Measurements from ENCODE around the gene ADGRG3.

The ADGRG3 gene

DNA sequence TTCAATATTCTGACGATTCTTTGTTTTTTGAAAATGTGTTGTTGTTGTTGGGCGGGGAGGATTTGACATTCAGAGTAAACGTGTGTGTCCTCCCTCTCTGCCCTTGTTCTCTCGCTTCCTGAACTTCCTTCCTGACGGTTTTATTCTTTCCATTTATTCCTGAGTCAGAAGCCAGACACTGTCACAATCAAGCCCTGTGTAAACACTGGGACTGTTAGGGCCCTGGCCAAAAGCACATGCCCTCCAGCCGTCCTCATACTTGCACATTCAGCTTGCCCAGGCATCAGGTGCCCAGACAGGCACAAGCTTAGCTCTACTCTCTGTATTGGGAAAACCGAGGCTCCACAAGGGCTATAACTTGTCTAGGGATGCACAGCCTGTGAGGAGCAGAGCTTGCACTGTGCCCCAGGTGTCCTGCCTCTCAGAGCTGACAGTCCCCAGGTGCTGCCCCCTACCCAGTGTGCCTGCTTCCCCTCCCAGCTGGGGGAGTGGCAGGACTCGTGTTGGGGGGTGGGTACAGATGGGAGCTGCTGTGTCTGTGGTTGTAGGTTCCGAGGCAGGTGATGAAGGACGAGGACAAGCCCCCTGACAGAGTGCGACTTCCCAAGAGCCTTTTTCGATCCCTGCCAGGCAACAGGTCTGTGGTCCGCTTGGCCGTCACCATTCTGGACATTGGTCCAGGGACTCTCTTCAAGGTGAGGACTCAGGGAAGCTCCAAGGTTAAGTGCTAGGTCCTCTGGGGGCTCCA is 9.7 kb downstream of the ADGRG3 start:
- Histone ChIP-seq H3K27ac (ENCODE audit: low read depth, low read length) (no peak overlapping the region), H3K36me3 (ENCODE audit: control insufficient read depth, insufficient read depth, low read length) (no peaks in the 10 kb centered on the region)

GRCh38 chr16:57679016-57679415 is 10.9 kb downstream of the ADGRG3 start:
- Histone ChIP-seq H3K27ac (ENCODE audit: low read depth, low read length) (no peak overlapping the region), H3K27me3 (ENCODE audit: control insufficient read depth, insufficient read depth, low read length) (no peaks in the 10 kb centered on the region), H3K36me3 (ENCODE audit: control insufficient read depth, insufficient read depth, low read length) (no peaks in the 10 kb centered on the region), H3K4me1 (ENCODE audit: control insufficient read depth, insufficient read depth, low read length) (no peaks in the 10 kb centered on the region), H3K4me3 (ENCODE audit: low read length) (no peak overlapping the region), H3K9ac (ENCODE audit: low read length) (no peak overlapping the region)

More for the DNA sequence above, 9.7 kb downstream of the ADGRG3 start:
- no peak overlapping the region for H3K4me3 ChIP-seq (ENCODE audit: low read length)
- H3K9ac ChIP-seq (ENCODE audit: low read length) = no peak overlapping the region
- no peaks in the 10 kb centered on the region for H3K27me3 ChIP-seq (ENCODE audit: control insufficient read depth, insufficient read depth, low read length)
- no peaks in the 10 kb centered on the region for H3K4me1 ChIP-seq (ENCODE audit: control insufficient read depth, insufficient read depth, low read length)

DNA sequence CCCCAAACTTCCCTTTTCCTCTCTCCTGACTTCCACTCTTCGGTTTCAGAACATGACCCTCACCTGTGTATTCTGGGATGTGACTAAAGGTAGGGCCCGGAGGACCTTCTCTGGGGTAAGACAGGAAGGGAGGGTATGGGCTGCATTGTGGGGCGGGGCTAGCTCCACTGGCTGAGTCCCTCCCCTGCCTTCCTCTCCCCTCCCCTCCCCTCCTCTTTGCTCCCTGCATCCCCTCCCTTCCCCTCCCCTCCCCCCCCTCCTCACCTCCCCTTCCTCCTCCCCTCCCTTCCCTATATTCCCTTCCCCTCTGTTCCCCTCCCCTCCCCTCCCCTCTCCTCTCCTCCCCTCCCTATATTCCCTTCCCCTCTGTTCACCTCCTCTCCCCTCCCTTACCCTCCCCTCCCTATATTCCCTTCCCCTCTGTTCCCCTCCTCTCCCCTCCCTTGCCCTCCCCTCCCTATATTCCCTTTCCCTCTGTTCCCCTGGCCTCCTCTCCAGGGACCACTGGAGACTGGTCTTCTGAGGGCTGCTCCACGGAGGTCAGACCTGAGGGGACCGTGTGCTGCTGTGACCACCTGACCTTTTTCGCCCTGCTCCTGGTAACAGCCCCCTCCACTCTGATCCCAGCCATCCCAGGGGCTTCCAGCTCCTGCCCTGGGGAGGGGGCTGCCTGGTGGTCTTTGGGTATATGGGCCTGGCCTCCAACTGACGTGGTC is 11.8 kb downstream of the ADGRG3 start:
- no peaks in the 10 kb centered on the region for H3K4me1 ChIP-seq (ENCODE audit: control insufficient read depth, insufficient read depth, low read length)
- no peak overlapping the region for H3K9ac ChIP-seq (ENCODE audit: low read length)
- no peaks in the 10 kb centered on the region for H3K27me3 ChIP-seq (ENCODE audit: control insufficient read depth, insufficient read depth, low read length)
- H3K4me3 ChIP-seq (ENCODE audit: low read length) = no peak overlapping the region
- no peaks in the 10 kb centered on the region for H3K36me3 ChIP-seq (ENCODE audit: control insufficient read depth, insufficient read depth, low read length)
- no peak overlapping the region for H3K27ac ChIP-seq (ENCODE audit: low read depth, low read length)

GRCh38 chr16:57680842-57681375 is 12.8 kb downstream of the ADGRG3 start:
- Histone ChIP-seq H3K36me3 (ENCODE audit: control insufficient read depth, insufficient read depth, low read length) (no peaks in the 10 kb centered on the region), H3K27me3 (ENCODE audit: control insufficient read depth, insufficient read depth, low read length) (no peaks in the 10 kb centered on the region), H3K27ac (ENCODE audit: low read depth, low read length) (no peak overlapping the region), H3K4me1 (ENCODE audit: control insufficient read depth, insufficient read depth, low read length) (no peaks in the 10 kb centered on the region), H3K4me3 (ENCODE audit: low read length) (no peak overlapping the region), H3K9ac (ENCODE audit: low read length) (no peak overlapping the region)

DNA sequence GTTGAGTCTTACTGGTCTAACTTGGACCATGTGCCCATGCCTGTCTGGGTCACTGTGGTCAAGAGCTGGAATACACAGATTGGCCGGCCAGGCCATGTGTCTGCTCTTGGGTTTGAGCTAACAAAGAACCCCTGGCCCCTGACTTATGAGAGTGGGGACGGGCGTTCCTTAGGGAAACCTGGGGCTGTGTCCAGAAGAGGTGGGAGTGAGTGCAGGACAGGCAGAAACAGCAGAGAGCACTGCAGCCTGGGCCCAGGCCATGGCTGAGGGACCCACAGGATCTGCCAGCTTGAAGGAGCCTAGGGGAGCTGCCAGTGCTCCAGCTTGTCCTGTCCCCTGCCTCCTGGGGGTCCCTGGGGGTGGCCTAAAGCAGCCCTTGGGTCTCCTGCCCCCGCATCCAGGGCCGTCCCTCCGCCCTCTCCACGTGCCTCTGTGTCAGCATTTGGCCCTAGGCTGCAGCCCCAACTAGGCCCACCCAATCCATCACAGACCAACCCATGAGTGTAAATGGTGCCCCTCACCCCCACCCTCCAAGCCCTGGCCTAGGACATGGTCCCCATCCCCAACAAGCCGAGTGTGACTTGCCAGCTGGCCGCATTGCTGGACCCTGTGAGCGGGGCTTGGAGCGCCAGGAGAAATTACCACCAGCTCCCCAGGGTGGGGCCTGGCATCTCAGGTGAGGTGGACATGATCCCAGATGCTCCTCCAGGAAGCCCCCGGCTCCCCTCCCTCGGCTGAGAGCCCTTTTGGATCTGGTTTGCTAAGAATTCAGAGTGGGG is 14.0 kb downstream of the ADGRG3 start:
- Histone ChIP-seq H3K27ac (ENCODE audit: low read depth, low read length) (no peak overlapping the region), H3K36me3 (ENCODE audit: control insufficient read depth, insufficient read depth, low read length) (no peaks in the 10 kb centered on the region)

GRCh38 chr16:57682809-57683635 is 14.9 kb downstream of the ADGRG3 start:
- H3K9ac ChIP-seq (ENCODE audit: low read length) = no peak overlapping the region
- H3K4me3 ChIP-seq (ENCODE audit: low read length) = no peak overlapping the region
- no peak overlapping the region for H3K27ac ChIP-seq (ENCODE audit: low read depth, low read length)
- H3K4me1 ChIP-seq (ENCODE audit: control insufficient read depth, insufficient read depth, low read length) = no peaks in the 10 kb centered on the region
- no peaks in the 10 kb centered on the region for H3K27me3 ChIP-seq (ENCODE audit: control insufficient read depth, insufficient read depth, low read length)
- H3K36me3 ChIP-seq (ENCODE audit: control insufficient read depth, insufficient read depth, low read length) = no peaks in the 10 kb centered on the region

More for the DNA sequence above, 14.0 kb downstream of the ADGRG3 start:
- Histone ChIP-seq H3K27me3 (ENCODE audit: control insufficient read depth, insufficient read depth, low read length) (no peaks in the 10 kb centered on the region), H3K9ac (ENCODE audit: low read length) (no peak overlapping the region), H3K4me1 (ENCODE audit: control insufficient read depth, insufficient read depth, low read length) (no peaks in the 10 kb centered on the region), H3K4me3 (ENCODE audit: low read length) (no peak overlapping the region)

- no peaks in the 10 kb centered on the region for H3K36me3 ChIP-seq (ENCODE audit: control insufficient read depth, insufficient read depth, low read length)
- H3K4me1 ChIP-seq (ENCODE audit: control insufficient read depth, insufficient read depth, low read length) = no peaks in the 10 kb centered on the region
- H3K27ac ChIP-seq (ENCODE audit: low read depth, low read length) = no peak overlapping the region
- H3K9ac ChIP-seq (ENCODE audit: low read length) = no peak overlapping the region
- H3K4me3 ChIP-seq (ENCODE audit: low read length) = no peak overlapping the region
- no peaks in the 10 kb centered on the region for H3K27me3 ChIP-seq (ENCODE audit: control insufficient read depth, insufficient read depth, low read length)
Observed at GRCh38 chr16:57683636-57684545, 15.8 kb downstream of the ADGRG3 start.

DNA sequence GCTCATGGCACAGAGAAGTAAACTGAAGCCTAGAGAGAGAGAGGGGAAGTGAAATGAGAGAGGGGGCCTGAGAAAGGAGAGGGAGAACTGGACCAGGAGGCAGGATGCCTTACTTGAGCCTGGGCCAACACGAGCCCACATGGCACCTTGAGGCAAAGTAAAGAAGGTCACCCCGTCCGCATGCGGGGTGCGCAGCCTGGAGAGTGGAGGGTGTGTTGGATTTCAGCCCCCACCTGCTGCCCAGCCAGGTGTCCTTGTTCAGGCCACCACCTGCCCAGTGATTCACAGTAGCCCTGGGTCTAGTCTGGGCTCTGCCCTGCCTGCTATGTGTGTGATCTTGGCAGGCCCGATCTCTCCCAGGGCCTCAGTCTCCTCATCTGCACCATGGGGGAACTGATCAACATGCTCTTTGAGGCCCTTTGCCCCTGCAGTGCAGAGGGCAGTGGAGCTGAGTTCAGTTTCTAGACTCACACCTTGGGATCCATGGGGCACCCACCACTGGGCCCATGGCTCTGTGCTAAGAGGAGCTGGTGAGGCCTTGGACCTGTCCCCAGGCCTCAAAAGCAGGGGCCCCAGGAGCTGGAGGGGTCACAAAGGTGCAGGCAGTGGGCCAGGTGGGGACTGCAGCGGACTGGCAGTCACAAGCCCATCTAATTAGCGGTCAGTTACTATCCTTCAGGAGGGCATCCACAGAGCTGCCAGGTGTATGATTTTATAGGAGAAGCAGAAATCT is 16.7 kb downstream of the ADGRG3 start:
- no peaks in the 10 kb centered on the region for H3K4me1 ChIP-seq (ENCODE audit: control insufficient read depth, insufficient read depth, low read length)
- no peak overlapping the region for H3K27ac ChIP-seq (ENCODE audit: low read depth, low read length)
- H3K4me3 ChIP-seq (ENCODE audit: low read length) = no peak overlapping the region
- no peak overlapping the region for H3K9ac ChIP-seq (ENCODE audit: low read length)
- H3K36me3 ChIP-seq (ENCODE audit: control insufficient read depth, insufficient read depth, low read length) = no peaks in the 10 kb centered on the region
- peaks cover 4% of the 10 kb centered on the region for H3K27me3 ChIP-seq (ENCODE audit: control insufficient read depth, insufficient read depth, low read length)

DNA sequence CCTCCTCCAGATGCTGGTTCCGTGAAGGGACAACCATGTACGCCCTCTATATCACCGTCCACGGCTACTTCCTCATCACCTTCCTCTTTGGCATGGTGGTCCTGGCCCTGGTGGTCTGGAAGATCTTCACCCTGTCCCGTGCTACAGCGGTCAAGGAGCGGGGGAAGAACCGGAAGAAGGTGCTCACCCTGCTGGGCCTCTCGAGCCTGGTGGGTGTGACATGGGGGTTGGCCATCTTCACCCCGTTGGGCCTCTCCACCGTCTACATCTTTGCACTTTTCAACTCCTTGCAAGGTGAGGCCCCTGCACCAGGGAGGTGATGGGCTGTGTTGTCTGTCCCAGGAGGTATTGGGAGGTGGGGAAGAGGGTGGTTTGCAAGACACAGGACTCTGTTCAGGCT is 17.5 kb downstream of the ADGRG3 start:
- no peak overlapping the region for H3K27ac ChIP-seq (ENCODE audit: low read depth, low read length)
- no peaks in the 10 kb centered on the region for H3K36me3 ChIP-seq (ENCODE audit: control insufficient read depth, insufficient read depth, low read length)
- H3K4me3 ChIP-seq (ENCODE audit: low read length) = no peak overlapping the region
- no peak overlapping the region for H3K9ac ChIP-seq (ENCODE audit: low read length)
- no peaks in the 10 kb centered on the region for H3K4me1 ChIP-seq (ENCODE audit: control insufficient read depth, insufficient read depth, low read length)
- peaks cover 5% of the 10 kb centered on the region for H3K27me3 ChIP-seq (ENCODE audit: control insufficient read depth, insufficient read depth, low read length)

- Histone ChIP-seq H3K27ac (ENCODE audit: low read depth, low read length) (no peak overlapping the region), H3K4me3 (ENCODE audit: low read length) (no peak overlapping the region), H3K4me1 (ENCODE audit: control insufficient read depth, insufficient read depth, low read length) (no peaks in the 10 kb centered on the region), H3K36me3 (ENCODE audit: control insufficient read depth, insufficient read depth, low read length) (no peaks in the 10 kb centered on the region), H3K27me3 (ENCODE audit: control insufficient read depth, insufficient read depth, low read length) (peaks cover 5% of the 10 kb centered on the region), H3K9ac (ENCODE audit: low read length) (no peak overlapping the region)
Observed at GRCh38 chr16:57686577-57686976, 18.5 kb downstream of the ADGRG3 start.

Data from rectal smooth muscle tissue (tissue), 1 donor.